ENCODE measurements around the gene FAM227B.

The FAM227B gene

GRCh38 chr15:49297584-49297983 lies 323.0 kb downstream of the FAM227B start:
- DNase-seq (ENCODE audit: low read depth in 3 of 3), result no peak

- DNase-seq (ENCODE audit: low read depth in 3 of 3), result no peak
Observed at GRCh38 chr15:49296258-49296657, 324.4 kb downstream of the FAM227B start.

DNA sequence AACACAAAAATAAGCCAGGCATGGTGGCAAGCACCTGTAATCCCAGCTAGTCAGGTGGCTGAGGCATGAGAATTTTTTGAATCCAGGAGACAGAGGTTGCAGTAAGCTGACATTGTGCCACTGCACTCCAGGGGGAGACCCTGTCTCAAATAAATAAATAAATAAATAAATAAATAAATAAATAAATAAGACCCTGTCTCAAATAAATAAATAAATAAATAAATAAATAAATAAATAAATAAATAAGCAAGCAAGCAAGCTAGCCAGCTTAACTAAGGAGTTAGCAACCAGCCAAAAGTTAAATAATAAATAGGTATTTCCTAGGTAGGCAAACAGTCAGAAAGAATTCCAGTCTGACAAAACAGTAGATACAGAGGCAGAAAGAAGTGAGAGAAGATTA lies 326.7 kb downstream of the FAM227B start:
- no peak for DNase-seq (ENCODE audit: low read depth in 3 of 3)

GRCh38 chr15:49290191-49290590 lies 330.4 kb downstream of the FAM227B start:
- no peak for DNase-seq (ENCODE audit: low read depth in 3 of 3)

- DNase-seq (ENCODE audit: low read depth in 3 of 3), result no peak
Observed at GRCh38 chr15:49288391-49288790, 332.2 kb downstream of the FAM227B start.

GRCh38 chr15:49287481-49287880 lies 333.1 kb downstream of the FAM227B start:
- DNase-seq (ENCODE audit: low read depth in 3 of 3), result no peak

GRCh38 chr15:49286649-49287404 lies 333.8 kb downstream of the FAM227B start:
- no peak for DNase-seq (ENCODE audit: low read depth in 3 of 3)

GRCh38 chr15:49282366-49282765 lies 338.3 kb downstream of the FAM227B start:
- DNase-seq (ENCODE audit: low read depth in 3 of 3), result no peak

DNA sequence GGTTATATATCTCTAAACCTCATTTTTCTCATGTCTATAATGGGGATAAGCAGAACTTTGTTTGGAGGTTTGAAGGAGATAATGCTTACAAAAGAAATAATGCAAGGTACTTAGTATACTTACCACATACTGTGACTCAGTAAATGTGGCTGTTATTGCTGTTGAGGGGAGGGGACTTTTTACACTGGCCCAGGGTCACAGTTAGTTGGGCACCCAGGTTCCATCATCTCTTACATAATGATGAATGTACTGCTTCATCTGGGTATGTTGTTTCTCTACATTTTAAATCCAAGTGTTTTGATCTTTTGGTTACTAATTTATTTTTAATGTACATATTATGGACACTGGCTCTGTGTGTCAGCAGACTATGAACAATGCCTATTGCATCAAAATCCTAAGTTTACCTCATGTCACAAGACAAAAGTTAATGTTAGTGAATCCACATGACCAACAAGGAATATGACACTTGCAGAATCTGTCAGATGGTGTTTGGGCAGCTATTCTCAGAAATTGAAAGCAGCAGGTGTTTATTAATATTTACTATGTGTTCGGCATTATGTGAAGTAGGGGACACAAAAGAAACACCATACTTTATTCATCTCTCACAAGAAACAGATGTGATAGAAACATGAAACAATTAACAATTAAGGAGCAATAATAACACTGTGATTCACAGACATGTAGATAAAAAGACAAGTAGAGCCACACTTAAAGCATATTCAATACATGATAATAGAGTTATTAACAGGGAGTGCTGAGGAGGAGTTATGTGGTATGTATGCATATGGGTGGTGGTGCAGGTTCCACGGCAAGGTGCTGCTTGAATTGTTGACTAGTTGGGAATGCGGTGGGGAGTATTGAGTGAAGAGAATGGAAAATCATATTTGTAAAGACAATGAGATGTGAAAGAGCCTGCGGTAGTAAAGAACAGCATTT lies 340.8 kb downstream of the FAM227B start:
- DNase-seq (ENCODE audit: low read depth in 3 of 3), result no peak

DNA sequence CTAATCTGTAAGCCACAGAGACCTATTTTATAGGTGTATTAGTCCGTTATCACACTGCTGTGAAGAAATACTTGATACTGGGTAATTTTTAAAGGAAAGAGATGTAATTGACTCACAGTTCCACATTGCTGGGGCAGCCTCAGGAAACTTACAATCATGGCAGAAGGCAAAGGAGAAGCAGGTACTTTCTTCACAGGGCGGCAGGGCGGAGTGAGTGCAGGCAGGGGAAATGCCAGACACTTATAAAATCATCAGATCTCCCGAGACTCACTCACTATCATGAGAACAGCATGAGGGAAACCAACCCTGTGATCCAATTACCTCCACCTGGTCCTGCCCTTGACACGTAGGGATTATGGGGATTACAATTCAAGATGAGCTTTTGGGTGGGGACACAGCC lies 341.9 kb downstream of the FAM227B start:
- DNase-seq (ENCODE audit: low read depth in 3 of 3), result no peak
